Osteocyte (in vitro differentiated cells): Measurements from ENCODE around the gene EGR2. TPM values are rescaled to one million over a fixed set of nuclear protein-coding genes. Genes with fewer than 3 reads are reported as not detected.

Source experiments
- DNase-seq: peaks from one replicate; pipeline ENCODE4 v3.0.0; 2021; ENCODE audit warnings: mixed read lengths; ENCODE audit not compliant: unreplicated experiment; ENCODE audit errors: extremely low spot score
- H3K27ac Mint-ChIP-seq: one replicate; pipeline ENCODE4 v1.8.0; 2021; ENCODE audit warnings: mild to moderate bottlenecking, mixed read lengths; ENCODE audit not compliant: unreplicated experiment
- H3K27me3 Mint-ChIP-seq: one replicate; pipeline ENCODE4 v1.8.0; 2021; ENCODE audit warnings: mixed read lengths; ENCODE audit not compliant: unreplicated experiment
- H3K36me3 Mint-ChIP-seq: one replicate; pipeline ENCODE4 v1.8.0; 2021; ENCODE audit warnings: mixed read lengths; ENCODE audit not compliant: unreplicated experiment
- H3K4me1 Mint-ChIP-seq: one replicate; pipeline ENCODE4 v1.8.0; 2021; ENCODE audit warnings: mixed read lengths; ENCODE audit not compliant: unreplicated experiment
- H3K4me3 Mint-ChIP-seq: one replicate; pipeline ENCODE4 v1.8.0; 2021; ENCODE audit warnings: mild to moderate bottlenecking, moderate library complexity, mixed read lengths; ENCODE audit not compliant: unreplicated experiment
- H3K9me3 Mint-ChIP-seq: one replicate; pipeline ENCODE4 v1.8.0; 2021; ENCODE audit warnings: mixed read lengths; ENCODE audit not compliant: unreplicated experiment
- CTCF ChIP-seq: fragments of 200-600 bp; sonication (generic); IDR thresholded peaks from 2 replicates; pipeline ENCODE4 v1.5.0; 2021; ENCODE audit warnings: antibody characterized with exemption, mild to moderate bottlenecking, moderate library complexity
- total RNA-seq: library from RNA; stranded (reverse); gene quantifications from 2 replicates; pipeline ENCODE4 v1.2.1, GENCODE V29; 2021

The EGR2 gene
- total RNA-seq, 1 donor from 2014 or later, result 11.7 TPM

DNA sequence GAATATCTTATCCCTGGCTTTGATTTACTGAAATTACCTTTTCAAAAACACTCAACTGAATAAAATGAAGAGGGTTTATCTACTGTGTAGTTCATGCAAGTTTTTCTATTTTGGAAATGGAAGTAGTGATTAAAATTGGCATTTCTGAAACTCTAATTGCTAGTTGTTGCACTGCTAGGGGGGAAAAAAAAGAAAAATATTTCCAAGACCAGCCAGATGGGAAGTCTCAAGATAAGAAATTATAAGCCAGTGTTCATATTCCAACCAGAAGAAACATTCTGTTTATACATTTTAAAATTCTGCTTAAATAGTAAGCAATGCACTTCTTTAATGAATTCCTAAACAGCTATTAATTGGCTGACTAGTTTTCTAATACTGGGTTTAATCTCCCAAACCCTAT is 21.1 kb downstream of the EGR2 start:
- H3K9me3 Mint-ChIP-seq, result no peaks in the 10 kb centered on the region
- no peaks in the 10 kb centered on the region for H3K36me3 Mint-ChIP-seq
- TF ChIP-seq CTCF, result no peak
- peaks cover 18% of the 10 kb centered on the region for H3K4me1 Mint-ChIP-seq
- no peak for DNase-seq
- H3K27me3 Mint-ChIP-seq, result peaks cover 34% of the 10 kb centered on the region
- H3K27ac Mint-ChIP-seq, result no peak overlapping the region
- H3K4me3 Mint-ChIP-seq, result no peak overlapping the region

GRCh38 chr10:62794306-62794705 is 21.9 kb downstream of the EGR2 start:
- Mint-ChIP-seq H3K9me3 (no peaks in the 10 kb centered on the region), H3K27ac (peak overlapping the region; percentile 72), H3K27me3 (peaks cover 28% of the 10 kb centered on the region), H3K4me1 (peaks cover 26% of the 10 kb centered on the region), H3K36me3 (no peaks in the 10 kb centered on the region), H3K4me3 (no peak overlapping the region)
- no peak for DNase-seq
- TF ChIP-seq CTCF, result no peak

- no peak for TF ChIP-seq CTCF
- Mint-ChIP-seq H3K4me1 (peaks cover 36% of the 10 kb centered on the region), H3K9me3 (no peaks in the 10 kb centered on the region), H3K36me3 (no peaks in the 10 kb centered on the region), H3K27ac (no peak overlapping the region), H3K4me3 (no peak overlapping the region), H3K27me3 (peaks cover 11% of the 10 kb centered on the region)
- no peak for DNase-seq
Measured at GRCh38 chr10:62792261-62792660, 23.9 kb downstream of the EGR2 start.

DNA sequence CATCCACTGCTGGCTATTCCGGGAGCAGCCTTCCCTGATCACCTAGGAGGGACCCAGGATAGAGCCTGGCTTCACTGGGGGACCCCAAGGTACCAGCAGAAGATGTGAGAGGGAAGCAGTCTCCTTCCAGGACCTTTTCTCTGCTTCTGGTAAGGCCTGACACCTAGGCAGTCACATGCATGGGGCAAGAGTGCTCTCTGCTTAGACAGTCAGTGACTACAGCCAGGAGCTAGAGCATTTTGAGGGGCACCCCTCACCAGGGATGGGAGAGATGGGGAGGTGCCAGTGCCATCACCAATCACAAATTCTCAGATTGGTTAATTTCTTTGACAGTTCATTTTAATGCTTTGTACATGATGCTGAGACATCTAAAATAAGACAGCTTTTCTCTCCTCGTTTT is 25.6 kb downstream of the EGR2 start:
- H3K27me3 Mint-ChIP-seq, result no peaks in the 10 kb centered on the region
- no peak for TF ChIP-seq CTCF
- H3K27ac Mint-ChIP-seq, result no peak overlapping the region
- no peak for DNase-seq
- H3K36me3 Mint-ChIP-seq, result peaks cover 2% of the 10 kb centered on the region
- peaks cover 36% of the 10 kb centered on the region for H3K4me1 Mint-ChIP-seq
- no peak overlapping the region for H3K4me3 Mint-ChIP-seq
- no peaks in the 10 kb centered on the region for H3K9me3 Mint-ChIP-seq

DNA sequence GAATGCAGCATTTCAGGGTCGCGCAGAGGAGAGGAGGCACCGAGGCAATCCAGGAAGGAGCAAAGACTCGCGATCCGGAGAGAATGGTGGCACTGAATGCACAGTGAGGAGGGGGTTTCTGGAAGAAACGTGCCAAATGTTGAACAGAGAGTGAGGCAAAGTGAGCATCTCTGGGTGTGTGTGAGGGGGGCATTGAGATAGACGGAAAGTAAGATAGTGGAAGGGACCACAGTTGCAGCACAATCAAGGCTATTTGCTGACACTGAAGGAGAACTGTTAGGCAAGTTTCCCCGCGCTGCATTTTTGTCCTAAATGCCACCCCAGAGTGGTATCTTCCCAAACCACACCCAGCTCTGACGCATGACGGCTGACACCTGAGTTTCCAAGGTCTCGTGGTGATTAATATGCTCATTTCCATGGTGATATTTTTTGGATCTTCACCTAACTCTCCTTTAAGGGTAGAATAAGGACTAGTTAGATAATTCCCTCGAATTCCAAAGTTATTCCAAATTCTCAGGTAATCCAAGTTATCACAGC is 26.1 kb downstream of the EGR2 start:
- no peaks in the 10 kb centered on the region for H3K27me3 Mint-ChIP-seq
- H3K4me3 Mint-ChIP-seq, result no peak overlapping the region
- no peak overlapping the region for H3K27ac Mint-ChIP-seq
- peaks cover 35% of the 10 kb centered on the region for H3K4me1 Mint-ChIP-seq
- no peak for TF ChIP-seq CTCF
- peaks cover 4% of the 10 kb centered on the region for H3K9me3 Mint-ChIP-seq
- DNase-seq, result no peak
- H3K36me3 Mint-ChIP-seq, result peaks cover 2% of the 10 kb centered on the region
